Vagina (tissue), 2 donors: ENCODE results near the gene ABCA13.

Experiments used
- POLR2A ChIP-seq, 2 donors: fragments of 450-650 bp; IDR thresholded peaks; one replicate each; pipeline ENCODE4 v1.6.1; 2017; ENCODE audit warnings: antibody characterized with exemption in 2 of 2, mild to moderate bottlenecking in 2 of 2, moderate library complexity in 2 of 2
- TF ChIP-seq, protein P1 (sequence below), 3 experiments: fragments of 450-650 bp in 2 of 3; fragments of 200-600 bp in 1 of 3; sonication (generic) in 1 of 3; IDR thresholded peaks; one replicate each; pipeline ENCODE4 v1.5.1; 2017 to 2019; ENCODE audit warnings: antibody characterized with exemption in 3 of 3, mild to moderate bottlenecking in 2 of 3, moderate library complexity in 2 of 3

DNA sequence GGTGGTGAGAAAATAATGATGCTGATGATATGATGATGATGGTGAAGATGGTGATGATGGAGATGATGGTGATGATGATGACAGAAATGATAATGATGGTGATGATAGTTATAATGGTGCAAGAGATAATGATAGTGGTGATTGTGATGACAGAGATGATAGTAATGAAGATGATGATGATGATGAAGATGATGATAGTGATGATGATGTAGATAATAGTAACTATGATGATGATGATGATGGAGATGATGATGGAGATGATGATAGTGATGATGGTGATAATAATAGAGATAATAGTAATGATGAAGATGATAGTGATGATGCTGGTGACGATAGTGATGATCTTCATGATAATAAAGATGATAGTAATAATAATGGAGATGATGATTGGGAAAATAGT, 22.2 kb downstream of the ABCA13 start:
- TF ChIP-seq, protein P1, sequence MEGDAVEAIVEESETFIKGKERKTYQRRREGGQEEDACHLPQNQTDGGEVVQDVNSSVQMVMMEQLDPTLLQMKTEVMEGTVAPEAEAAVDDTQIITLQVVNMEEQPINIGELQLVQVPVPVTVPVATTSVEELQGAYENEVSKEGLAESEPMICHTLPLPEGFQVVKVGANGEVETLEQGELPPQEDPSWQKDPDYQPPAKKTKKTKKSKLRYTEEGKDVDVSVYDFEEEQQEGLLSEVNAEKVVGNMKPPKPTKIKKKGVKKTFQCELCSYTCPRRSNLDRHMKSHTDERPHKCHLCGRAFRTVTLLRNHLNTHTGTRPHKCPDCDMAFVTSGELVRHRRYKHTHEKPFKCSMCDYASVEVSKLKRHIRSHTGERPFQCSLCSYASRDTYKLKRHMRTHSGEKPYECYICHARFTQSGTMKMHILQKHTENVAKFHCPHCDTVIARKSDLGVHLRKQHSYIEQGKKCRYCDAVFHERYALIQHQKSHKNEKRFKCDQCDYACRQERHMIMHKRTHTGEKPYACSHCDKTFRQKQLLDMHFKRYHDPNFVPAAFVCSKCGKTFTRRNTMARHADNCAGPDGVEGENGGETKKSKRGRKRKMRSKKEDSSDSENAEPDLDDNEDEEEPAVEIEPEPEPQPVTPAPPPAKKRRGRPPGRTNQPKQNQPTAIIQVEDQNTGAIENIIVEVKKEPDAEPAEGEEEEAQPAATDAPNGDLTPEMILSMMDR (IDR thresholded peaks at IDR 0.05), result no peak
- TF ChIP-seq POLR2A (IDR thresholded peaks at IDR 0.05), result no peak
